Stimulated activated CD4-positive, alpha-beta T cell treated with anti-CD3 and anti-CD28 coated beads, Interleukin-2, amount 100 ng/mL, for 48 hours (primary cell): ENCODE results near the gene CST3.

Experiments used
- DNase-seq, 2 donors: peaks; one replicate each; pipeline ENCODE4 v3.0.0-alpha.2; 2020

Gene CST3

GRCh38 chr20:23598481-23598880, 39.3 kb downstream of the CST3 start:
- no peak for DNase-seq

GRCh38 chr20:23596579-23597250, 41.0 kb downstream of the CST3 start:
- no peak for DNase-seq

DNA sequence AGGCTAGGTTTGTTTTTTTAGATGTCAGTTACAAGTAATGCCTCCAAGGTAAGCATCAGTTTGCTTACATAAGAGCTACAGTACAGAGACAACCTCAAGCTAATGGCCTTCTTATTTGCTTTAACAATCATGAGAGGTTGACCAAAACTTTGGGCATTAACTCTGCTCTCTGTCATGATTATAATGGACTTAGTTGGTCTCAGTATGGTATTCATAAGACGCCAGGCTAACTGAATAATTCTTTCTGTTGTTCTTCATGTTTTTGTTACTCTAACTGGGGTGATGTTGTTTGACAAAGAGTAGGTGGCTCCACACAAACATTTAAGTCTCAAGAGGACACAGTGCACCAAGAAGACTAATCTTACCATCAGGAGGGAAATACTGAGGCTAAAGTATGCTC, 41.8 kb downstream of the CST3 start:
- no peak for DNase-seq

- no peak for DNase-seq
Observed at GRCh38 chr20:23588434-23589403, 49.0 kb downstream of the CST3 start.

- DNase-seq = no peak
Observed at GRCh38 chr20:23587631-23588030, 50.1 kb downstream of the CST3 start.

DNA sequence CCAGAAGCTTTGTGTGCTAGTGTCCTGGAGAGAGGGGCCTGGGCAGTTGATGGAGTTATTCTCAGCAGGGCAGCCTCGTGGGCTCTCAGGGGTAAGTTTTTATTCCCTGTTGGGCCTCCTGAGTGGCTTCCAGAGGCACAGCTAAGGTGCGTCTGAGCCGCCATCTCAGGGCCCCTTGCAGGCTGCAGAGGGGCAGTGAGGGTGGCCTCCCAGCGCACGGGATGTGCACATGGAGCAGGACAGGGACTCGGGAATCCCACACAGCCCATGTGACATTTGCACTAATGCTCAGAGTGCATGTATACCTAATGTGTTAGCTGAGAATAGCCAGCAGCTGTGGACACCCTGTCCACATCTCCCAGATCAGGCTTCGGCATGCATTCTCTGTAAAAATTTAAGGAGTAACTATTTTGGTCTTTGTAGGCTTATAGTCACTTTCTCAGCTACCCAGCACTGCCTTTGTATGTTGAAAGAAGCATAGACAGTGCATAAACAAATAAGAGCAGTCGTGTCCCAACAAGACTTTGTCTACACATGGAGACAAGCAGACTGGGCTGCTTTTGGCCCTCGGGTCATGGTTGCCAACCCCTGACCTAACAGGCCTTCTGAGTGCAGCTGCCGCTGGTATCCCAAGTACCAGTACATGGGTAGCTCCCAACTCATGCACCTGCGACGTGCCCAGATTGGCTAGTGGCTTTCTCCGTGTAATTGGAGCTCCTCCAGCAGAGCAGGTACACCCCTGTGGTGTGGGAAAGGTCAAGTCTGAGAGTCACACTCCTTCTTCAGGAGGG, 50.8 kb downstream of the CST3 start:
- no peak for DNase-seq

- DNase-seq = no peak
Observed at GRCh38 chr20:23585808-23586734, 51.7 kb downstream of the CST3 start.

DNA sequence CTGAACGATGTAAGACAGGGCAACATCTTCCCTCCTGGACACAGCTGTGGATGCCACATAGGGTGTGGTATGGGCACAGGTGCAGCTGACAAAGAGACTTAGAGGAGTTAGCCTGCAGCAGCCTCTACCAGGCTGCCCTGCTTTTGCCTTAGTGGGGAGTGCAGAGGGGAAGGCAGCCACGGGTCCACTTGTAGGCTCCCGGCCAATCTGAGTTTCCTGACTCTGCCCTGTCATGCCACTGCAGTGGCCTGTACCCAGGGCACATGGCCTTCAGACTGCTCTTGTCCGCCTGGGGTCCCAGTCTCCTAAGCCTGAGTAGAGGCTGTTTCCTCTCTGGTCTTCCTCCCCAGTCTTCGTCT, 52.3 kb downstream of the CST3 start:
- no peak for DNase-seq

DNA sequence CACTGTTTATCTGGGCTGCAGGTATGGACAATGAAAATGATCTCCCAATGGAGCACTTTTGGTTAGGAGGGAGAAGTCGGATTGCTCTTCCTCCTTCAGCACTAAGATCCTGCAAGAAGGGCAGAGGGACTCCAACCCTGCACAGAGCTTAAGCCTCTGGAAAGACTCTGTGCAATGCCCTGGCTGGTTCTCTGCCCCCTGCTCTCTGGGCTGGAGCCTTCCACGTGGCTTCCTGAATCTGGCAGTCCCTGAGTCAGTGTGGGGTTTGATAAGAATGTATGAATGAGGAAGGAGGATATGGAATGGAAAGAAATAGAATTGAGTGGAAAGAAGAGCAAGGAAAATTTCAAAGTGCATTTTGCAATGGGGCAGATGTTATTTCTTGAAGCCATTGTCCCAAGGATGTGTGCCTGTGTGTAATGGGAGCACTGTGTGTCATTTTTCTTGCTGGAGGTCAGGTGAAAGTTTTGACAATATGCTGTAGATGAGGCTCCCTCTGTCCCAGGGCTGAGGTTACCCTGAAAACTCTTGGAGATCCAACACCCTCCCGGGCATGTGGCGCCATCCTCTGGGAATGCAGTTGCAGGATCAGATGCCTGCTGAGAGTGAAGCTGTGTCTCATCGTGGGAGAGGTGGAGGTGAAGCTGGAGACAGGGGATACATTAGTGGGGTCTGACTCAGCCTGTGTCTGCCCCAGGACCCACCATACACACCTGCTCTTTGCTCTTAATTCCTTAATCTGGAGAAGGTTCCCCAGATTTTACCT, 53.1 kb downstream of the CST3 start:
- no peak for DNase-seq
